GM12865 (cell line): ENCODE data around the gene EYA3.

Source experiments
- DNase-seq: peaks from one replicate; pipeline ENCODE4 v3.0.0; 2010; ENCODE audit warnings: low read depth
- H3K4me3 ChIP-seq: 2 replicates; pipeline ENCODE4 v1.5.1; 2011; ENCODE audit warnings: mild to moderate bottlenecking, low read depth, low read length, control low read depth
- TF ChIP-seq, protein P1 (sequence below): IDR thresholded peaks from 2 replicates; pipeline ENCODE4 v1.5.1; 2011; ENCODE audit warnings: low read length, control low read depth, low read depth, inconsistent platforms; ENCODE audit not compliant: insufficient read depth; ENCODE audit errors: missing control alignments

Gene EYA3

DNA sequence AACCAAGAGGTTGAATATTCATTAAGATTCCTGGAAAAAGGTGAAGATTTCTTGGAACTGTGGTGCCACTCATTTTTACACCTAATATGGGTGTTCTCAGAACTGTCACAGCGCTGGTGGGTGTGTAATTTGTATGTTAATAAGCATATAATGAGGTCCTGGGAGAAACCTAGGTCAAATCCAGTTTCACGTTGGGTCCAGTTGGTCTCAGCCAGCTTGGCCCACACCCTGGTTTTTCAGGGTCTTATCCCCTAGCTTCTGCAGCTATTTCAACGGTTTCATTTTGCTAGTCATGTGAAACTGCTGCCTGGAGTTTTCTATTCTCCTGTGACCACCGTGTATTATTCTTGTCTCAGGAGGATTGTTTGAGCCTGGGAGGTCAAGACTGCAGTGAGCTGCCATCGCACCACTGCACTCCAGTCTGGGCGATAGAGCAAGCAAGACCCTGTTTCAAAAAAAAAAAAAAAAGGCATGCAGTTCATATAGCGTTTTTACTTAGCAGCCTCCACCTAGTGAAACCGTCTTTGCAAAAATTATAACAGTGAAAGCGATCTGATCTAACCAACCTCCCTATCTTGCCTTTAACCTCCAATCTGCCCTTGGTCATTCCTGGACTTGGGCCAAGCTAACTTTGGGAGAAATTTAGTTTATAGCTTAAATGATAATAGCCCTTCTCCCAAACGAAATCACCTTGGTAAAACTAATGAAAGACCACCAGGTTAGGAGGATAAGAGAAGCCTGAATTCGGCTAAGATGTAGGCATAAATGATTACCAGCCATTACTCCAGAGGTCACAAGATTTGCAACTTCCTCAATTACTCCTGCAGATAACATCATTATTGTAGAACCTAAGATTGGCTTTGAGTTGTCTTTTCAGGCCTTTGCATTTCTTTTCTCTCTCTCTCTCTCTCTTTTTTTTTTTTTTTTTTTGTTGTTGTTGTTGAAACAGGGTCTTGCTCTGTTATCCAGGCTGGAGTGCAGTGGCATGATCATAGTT lies 44.1 kb upstream of the EYA3 start:
- DNase-seq: peak; percentile 78
- TF ChIP-seq, protein P1, sequence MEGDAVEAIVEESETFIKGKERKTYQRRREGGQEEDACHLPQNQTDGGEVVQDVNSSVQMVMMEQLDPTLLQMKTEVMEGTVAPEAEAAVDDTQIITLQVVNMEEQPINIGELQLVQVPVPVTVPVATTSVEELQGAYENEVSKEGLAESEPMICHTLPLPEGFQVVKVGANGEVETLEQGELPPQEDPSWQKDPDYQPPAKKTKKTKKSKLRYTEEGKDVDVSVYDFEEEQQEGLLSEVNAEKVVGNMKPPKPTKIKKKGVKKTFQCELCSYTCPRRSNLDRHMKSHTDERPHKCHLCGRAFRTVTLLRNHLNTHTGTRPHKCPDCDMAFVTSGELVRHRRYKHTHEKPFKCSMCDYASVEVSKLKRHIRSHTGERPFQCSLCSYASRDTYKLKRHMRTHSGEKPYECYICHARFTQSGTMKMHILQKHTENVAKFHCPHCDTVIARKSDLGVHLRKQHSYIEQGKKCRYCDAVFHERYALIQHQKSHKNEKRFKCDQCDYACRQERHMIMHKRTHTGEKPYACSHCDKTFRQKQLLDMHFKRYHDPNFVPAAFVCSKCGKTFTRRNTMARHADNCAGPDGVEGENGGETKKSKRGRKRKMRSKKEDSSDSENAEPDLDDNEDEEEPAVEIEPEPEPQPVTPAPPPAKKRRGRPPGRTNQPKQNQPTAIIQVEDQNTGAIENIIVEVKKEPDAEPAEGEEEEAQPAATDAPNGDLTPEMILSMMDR: no peak
- no peak overlapping the region for H3K4me3 ChIP-seq

GRCh38 chr1:28130901-28131300 lies 42.5 kb upstream of the EYA3 start:
- no peak for DNase-seq
- no peak overlapping the region for H3K4me3 ChIP-seq
- TF ChIP-seq, protein P1: no peak

DNA sequence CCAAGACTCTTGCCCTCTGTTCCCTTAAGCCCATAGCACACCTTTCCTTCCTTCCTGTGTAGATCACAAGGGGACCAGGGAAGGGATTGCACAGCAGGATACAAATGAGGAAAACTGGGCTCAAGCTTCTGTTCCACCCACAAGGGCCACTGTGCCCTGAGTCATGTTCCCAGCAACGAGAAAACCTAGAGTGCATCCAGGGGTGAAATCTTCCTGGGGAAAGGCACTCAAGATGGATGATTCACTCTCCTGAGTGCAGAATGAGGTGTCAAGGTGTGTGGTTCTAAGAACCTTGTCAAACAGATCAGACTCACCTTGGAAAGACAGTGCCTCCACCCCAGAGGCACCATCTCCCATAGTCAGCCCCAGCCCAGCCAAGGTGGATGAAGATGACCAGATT lies 40.7 kb upstream of the EYA3 start:
- no peak for DNase-seq
- no peak overlapping the region for H3K4me3 ChIP-seq
- TF ChIP-seq, protein P1: no peak

GRCh38 chr1:28127617-28128257 lies 39.3 kb upstream of the EYA3 start:
- DNase-seq: peak; percentile 82
- no peak overlapping the region for H3K4me3 ChIP-seq
- TF ChIP-seq, protein P1: no peak

DNA sequence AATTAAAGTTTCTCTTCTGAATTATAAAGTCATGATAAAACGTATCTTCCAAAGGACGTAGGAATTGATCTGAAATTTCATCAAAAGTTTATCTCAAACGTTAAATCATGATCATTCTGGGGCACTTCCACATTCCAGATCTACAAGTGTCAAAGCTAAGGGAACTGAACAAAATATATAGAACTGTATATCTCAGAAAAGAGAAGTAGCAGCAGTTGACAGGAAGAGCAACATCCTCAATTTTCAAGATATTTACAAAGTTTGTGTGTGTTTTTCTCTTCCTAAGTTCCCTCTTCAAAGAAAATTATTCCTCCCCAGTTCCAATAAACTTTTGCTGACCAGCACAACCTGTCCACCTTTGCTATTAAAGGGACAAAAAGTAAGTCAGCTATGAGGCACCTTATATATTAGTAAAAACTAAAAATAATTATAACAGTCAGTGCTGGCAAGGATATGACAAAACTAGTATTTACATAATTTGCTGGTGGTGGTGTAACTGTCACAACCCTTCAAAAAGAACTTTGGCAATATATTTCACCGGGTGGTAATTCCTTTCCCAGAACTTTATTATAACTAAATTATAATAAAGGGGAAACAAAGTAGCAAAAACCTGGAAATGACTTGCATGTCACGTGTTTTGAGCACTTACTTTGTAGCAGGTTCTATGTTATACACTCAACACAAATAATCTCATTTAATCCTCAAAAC lies 38.5 kb upstream of the EYA3 start:
- H3K4me3 ChIP-seq: no peak overlapping the region
- TF ChIP-seq, protein P1: no peak
- no peak for DNase-seq

GRCh38 chr1:28126212-28126611 lies 37.8 kb upstream of the EYA3 start:
- TF ChIP-seq, protein P1: no peak
- no peak for DNase-seq
- H3K4me3 ChIP-seq: no peak overlapping the region
